ENCODE measurements around the gene ENTPD7. TPM values are rescaled to one million over a fixed set of nuclear protein-coding genes. Genes with fewer than 3 reads are reported as not detected.

The ENTPD7 gene
- total and polyA plus RNA-seq, 9 of the 15 experiments (the other 6 are each of a cell fraction or from before 2014, with no cell fraction given) = 1.4 to 13.9 (median 8.5) TPM

- Histone ChIP-seq H3K79me2 (ENCODE audit: control insufficient read depth, insufficient read depth, low read length) (no peaks in the 10 kb centered on the region), H4K20me1 (replicated peaks; ENCODE audit: control insufficient read depth, insufficient read depth, low read length) (no peaks in the 10 kb centered on the region), H3K9ac (ENCODE audit: insufficient read depth in 1 of 2, low read depth in 2 of 2, low read length in 2 of 2) (no peak overlapping the region), H3K4me3 (no peak overlapping the region), H3K36me3 (ENCODE audit: control insufficient read depth, insufficient read depth, low read length) (peaks cover 88% of the 10 kb centered on the region), H3K4me1 (replicated peaks in 1 of 2; ENCODE audit: control insufficient read depth in 2 of 2, insufficient read depth in 2 of 2, low read length in 2 of 2) (no peaks in the 10 kb centered on the region), H3K27ac (ENCODE audit: extremely low read depth, low read depth, low read length) (no peak overlapping the region), H3K9me3 (replicated peaks; ENCODE audit: control insufficient read depth, insufficient read depth, low read depth, low read length) (no peaks in the 10 kb centered on the region; the same call in 1 of the 2 replicates), H2AFZ (ENCODE audit: low read depth, low read length) (no peak overlapping the region), H3K4me2 (ENCODE audit: insufficient read depth, low read length) (no peak overlapping the region), H3K27me3 (ENCODE audit: control insufficient read depth in 2 of 2, insufficient read depth in 2 of 2, low read length in 2 of 2) (no peaks in the 10 kb centered on the region), H3K9me1 (ENCODE audit: control insufficient read depth, insufficient read depth, low read length) (no peaks in the 10 kb centered on the region)
- WGBS (ENCODE audit: insufficient coverage, low coverage, missing lambda C conversion rate) = 89% methylated on average over 3 of the region's 3 CpGs
- TF ChIP-seq MAFF (IDR thresholded peaks at IDR 0.05; ENCODE audit: low read length) (peak; percentile 71), FOS (IDR thresholded peaks at IDR 0.05; ENCODE audit: extremely low read depth, insufficient read length) (no peak), BMI1 (IDR thresholded peaks at IDR 0.05; ENCODE audit: low read length) (no peak), MAFK (IDR thresholded peaks at IDR 0.05; ENCODE audit: low read length) (peak; percentile 62; the same call in 1 of the 2 replicates), GTF2B (IDR thresholded peaks at IDR 0.05; ENCODE audit: extremely low read depth, insufficient read length) (no peak), ZNF316 (IDR thresholded peaks at IDR 0.05) (peak; percentile 87), UBTF (IDR thresholded peaks at IDR 0.05; ENCODE audit: borderline replicate concordance in 1 of 2, low read depth in 2 of 2, low read length in 2 of 2) (no peak), KHSRP (IDR thresholded peaks at IDR 0.05) (no peak), ZNF280B (CRISPR knock-in tag; IDR thresholded peaks at IDR 0.05) (no peak), C11orf30 (IDR thresholded peaks at IDR 0.05; ENCODE audit: low read depth) (peak; percentile 73), FOXA1 (IDR thresholded peaks at IDR 0.05; ENCODE audit: borderline replicate concordance) (no peak), TFAP4 (CRISPR knock-in tag; IDR thresholded peaks at IDR 0.05; ENCODE audit: borderline replicate concordance) (no peak), MAFG (tag; conservative IDR thresholded peaks at IDR 0.05) (peak; percentile 61), NUFIP1 (IDR thresholded peaks at IDR 0.05; ENCODE audit: partially characterized antibody) (no peak), POU5F1 (IDR thresholded peaks at IDR 0.05; ENCODE audit: borderline replicate concordance, low read depth, low read length, partially characterized antibody) (no peak), ZNF24 (IDR thresholded peaks at IDR 0.05) (no peak), NFE2L1 (tag; IDR thresholded peaks at IDR 0.05; ENCODE audit: borderline replicate concordance, low read depth) (no peak), KLF6 (CRISPR knock-in tag; IDR thresholded peaks at IDR 0.05; ENCODE audit: borderline replicate concordance) (no peak), GTF2F1 (IDR thresholded peaks at IDR 0.05; ENCODE audit: low read depth, low read length) (no peak), ZNF780A (CRISPR knock-in tag; IDR thresholded peaks at IDR 0.05) (no peak)
- FAIRE-seq = no peak
- BruUV-seq (replicated peaks) = no TSS peak
- intact Hi-C loops (cut with micrococcal nuclease) = no loop called here
- POLR2A ChIA-PET = no interaction called here
- in situ Hi-C loops (cut with MboI) = no loop called here
- CTCF ChIA-PET (ENCODE audit: low intra/inter-chr PET ratio) = no interaction called here
- no peak for DNase-seq (ENCODE audit: extremely low read depth in 1 of 4, low spot score in 3 of 4)
- ATAC-seq = no peak
Observed at GRCh38 chr10:99740933-99741559, 81.7 kb downstream of the ENTPD7 start.
